Stomach (tissue), 4 donors: Measurements from ENCODE around the gene RBSN.
"Not testable (repeated sequence)": the region's sequence is repeated elsewhere in the genome, so short reads cannot be mapped to it uniquely, and the experiment has no call there.

Experiments
- EP300 ChIP-seq: sonication (generic); formaldehyde crosslinking; IDR thresholded peaks from one replicate; pipeline ENCODE4 v1.6.1; 2017; ENCODE audit warnings: antibody characterized with exemption
- POLR2A ChIP-seq, 4 donors: fragments of 450-650 bp; IDR thresholded peaks; one replicate each; pipeline ENCODE4 v1.6.1; 2016; ENCODE audit warnings: antibody characterized with exemption in 4 of 4, control low read depth in 2 of 4, mild to moderate bottlenecking in 1 of 4, moderate library complexity in 1 of 4
- POLR2AphosphoS5 ChIP-seq, 3 donors: sonication (generic); formaldehyde crosslinking; IDR thresholded peaks; one replicate each; pipeline ENCODE4 v1.6.1; 2016; ENCODE audit warnings: antibody characterized with exemption in 3 of 3
- TF ChIP-seq, protein P1 (sequence below), 7 experiments: fragments of 450-650 bp in 4 of 7; fragments of 200-600 bp in 3 of 7; sonication (generic) in 3 of 7; IDR thresholded peaks; one replicate each; pipeline ENCODE4 v1.5.1; 2016 to 2019; ENCODE audit warnings: antibody characterized with exemption in 7 of 7, control low read depth in 2 of 7, mild to moderate bottlenecking in 1 of 7

DNA sequence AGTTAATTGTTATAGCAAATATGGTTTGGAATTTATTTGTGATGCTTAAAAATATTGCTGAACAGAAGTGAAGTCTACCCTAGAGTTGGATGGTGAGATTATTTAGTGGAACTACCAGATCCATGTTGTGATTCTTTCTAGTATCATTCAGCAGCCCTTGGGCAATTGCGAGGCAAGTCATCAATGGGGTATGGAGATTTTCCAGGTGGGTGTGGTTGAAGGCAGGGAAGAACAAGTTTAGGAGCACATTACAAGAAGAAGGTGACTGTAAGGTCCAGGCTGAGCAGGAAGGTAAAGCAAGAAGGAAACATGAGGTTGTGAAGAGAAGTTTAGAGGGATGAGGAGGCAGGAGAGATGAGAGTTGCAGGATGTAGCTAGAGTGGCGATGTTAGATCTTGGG lies 36.0 kb upstream of the RBSN start:
- TF ChIP-seq, protein P1, sequence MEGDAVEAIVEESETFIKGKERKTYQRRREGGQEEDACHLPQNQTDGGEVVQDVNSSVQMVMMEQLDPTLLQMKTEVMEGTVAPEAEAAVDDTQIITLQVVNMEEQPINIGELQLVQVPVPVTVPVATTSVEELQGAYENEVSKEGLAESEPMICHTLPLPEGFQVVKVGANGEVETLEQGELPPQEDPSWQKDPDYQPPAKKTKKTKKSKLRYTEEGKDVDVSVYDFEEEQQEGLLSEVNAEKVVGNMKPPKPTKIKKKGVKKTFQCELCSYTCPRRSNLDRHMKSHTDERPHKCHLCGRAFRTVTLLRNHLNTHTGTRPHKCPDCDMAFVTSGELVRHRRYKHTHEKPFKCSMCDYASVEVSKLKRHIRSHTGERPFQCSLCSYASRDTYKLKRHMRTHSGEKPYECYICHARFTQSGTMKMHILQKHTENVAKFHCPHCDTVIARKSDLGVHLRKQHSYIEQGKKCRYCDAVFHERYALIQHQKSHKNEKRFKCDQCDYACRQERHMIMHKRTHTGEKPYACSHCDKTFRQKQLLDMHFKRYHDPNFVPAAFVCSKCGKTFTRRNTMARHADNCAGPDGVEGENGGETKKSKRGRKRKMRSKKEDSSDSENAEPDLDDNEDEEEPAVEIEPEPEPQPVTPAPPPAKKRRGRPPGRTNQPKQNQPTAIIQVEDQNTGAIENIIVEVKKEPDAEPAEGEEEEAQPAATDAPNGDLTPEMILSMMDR (IDR thresholded peaks at IDR 0.05) = not testable (repeated sequence)
- TF ChIP-seq POLR2A (IDR thresholded peaks at IDR 0.05); POLR2AphosphoS5 (IDR thresholded peaks at IDR 0.05); EP300: not testable (repeated sequence)
